ENCODE measurements around the gene NTSR1.

NTSR1 gene

DNA sequence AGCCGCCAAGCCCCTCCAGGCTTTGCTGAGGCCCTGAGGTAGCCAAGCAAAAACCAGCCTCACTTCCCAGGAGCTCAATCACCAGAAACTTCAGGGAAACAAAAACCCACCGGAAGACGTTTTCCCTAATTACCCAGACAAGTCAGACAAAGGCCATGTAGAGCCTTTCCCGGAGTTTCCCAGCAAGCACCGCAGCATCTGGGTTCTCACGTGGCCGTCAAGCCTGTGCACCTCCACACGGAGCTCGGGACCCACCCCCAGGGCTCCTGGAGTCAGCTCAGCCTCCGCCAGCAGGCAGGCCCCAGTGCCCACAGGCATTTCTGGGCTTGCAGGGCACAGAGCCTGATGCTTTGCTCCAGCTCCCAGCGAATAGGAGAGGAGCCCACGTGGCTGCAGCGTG, 77.5 kb downstream of the NTSR1 start:
- DNase-seq (ENCODE audit: low read depth, low spot score): no peak

DNA sequence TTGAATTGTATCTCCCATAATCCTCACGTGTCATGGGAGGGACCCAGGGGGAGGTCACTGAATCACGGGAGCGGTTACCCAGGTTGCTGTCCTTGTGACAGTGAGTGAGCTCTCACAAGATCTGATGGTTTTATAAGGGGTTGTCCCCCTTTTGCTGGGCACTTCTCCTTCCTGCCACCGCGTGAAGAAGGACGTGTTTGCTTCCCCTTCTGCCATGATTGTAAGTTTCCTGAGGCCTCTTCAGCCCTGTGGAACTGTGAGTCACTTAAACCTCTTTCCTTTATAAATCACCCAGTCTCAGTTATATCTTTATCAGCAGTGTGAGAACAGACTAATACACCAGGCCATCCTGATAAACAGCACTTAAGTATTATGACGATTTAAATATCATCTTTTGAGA, 78.7 kb downstream of the NTSR1 start:
- DNase-seq (ENCODE audit: low read depth, low spot score): no peak

- DNase-seq (ENCODE audit: low read depth, low spot score): no peak
Observed at GRCh38 chr20:62787866-62788265, 79.2 kb downstream of the NTSR1 start.

DNA sequence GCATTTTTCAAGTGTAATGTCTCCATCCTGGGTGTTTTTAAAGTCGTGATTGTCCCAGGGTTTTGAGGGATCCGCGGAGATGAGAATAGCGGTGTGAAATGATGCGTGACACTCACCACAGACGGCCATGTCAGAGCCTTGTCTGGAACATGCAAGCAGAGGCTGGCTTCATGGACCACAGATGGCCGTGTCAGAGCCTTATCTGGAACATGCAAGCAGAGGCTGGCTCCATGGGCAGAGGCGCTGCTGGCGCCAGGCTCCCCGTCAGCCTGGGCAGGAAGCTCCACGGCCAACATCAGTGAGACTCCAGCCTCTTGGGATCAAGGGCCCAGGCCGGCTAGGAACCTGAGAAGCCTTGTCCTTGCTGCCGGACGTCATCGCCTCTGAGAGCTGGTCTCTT, 80.0 kb downstream of the NTSR1 start:
- DNase-seq (ENCODE audit: low read depth, low spot score): no peak

- DNase-seq (ENCODE audit: low read depth, low spot score): no peak
Observed at GRCh38 chr20:62790075-62790474, 81.4 kb downstream of the NTSR1 start.

- DNase-seq (ENCODE audit: low read depth, low spot score): peak; percentile 76
Observed at GRCh38 chr20:62791301-62792181, 82.9 kb downstream of the NTSR1 start.

- no peak for DNase-seq (ENCODE audit: low read depth, low spot score)
Observed at GRCh38 chr20:62792182-62792939, 83.7 kb downstream of the NTSR1 start.

GRCh38 chr20:62792940-62793756, 84.5 kb downstream of the NTSR1 start:
- DNase-seq (ENCODE audit: low read depth, low spot score): no peak

GRCh38 chr20:62793757-62794006, 85.0 kb downstream of the NTSR1 start:
- DNase-seq (ENCODE audit: low read depth, low spot score): no peak

- peak; percentile 80 for DNase-seq (ENCODE audit: low read depth, low spot score)
Observed at GRCh38 chr20:62794007-62794724, 85.5 kb downstream of the NTSR1 start.

GRCh38 chr20:62795023-62795761, 86.6 kb downstream of the NTSR1 start:
- DNase-seq (ENCODE audit: low read depth, low spot score): no peak

- DNase-seq (ENCODE audit: low read depth, low spot score): no peak
Observed at GRCh38 chr20:62796699-62797491, 88.3 kb downstream of the NTSR1 start.

GRCh38 chr20:62797671-62798532, 89.3 kb downstream of the NTSR1 start:
- DNase-seq (ENCODE audit: low read depth, low spot score): no peak

GRCh38 chr20:62799036-62799435, 90.4 kb downstream of the NTSR1 start:
- DNase-seq (ENCODE audit: low read depth, low spot score): no peak

DNA sequence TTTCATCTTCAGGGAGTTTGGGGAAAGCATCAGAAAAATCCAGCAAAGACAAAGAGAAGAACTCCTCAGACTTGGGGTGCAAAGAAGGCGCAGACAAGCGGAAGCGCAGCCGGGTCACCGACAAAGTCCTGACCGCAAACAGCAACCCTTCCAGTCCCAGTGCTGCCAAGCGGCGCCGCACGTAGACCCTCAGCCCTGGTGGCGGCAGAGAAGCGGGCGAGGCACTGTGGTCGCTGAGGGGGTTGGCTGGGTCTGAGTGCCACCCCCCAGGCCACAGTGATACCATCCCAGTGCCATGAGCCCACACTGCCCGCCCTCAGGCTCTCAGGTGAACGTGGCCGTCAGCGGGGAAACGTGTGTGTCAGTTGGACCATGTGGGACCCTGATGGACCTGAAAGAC, 90.8 kb downstream of the NTSR1 start:
- DNase-seq (ENCODE audit: low read depth, low spot score): no peak

DNA sequence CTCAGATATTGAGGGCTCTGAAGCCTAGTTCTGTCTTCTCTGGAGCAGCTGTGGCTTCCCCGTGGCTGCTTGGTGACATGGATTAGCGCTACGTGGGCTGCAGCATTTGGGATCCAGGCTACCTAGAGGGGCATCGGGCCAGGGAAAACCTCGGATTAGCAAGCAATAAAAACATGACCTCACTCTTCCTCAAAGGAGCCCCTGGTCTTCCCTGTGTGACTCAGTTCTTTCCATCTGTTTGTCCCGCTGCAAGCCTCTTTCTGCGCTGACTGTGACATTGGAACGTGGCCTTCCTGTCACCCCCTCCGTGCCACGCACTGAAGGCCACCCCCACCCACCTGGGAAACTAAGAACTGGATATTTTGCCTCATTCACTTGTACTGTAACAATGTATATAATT, 91.2 kb downstream of the NTSR1 start:
- DNase-seq (ENCODE audit: low read depth, low spot score): no peak

DNA sequence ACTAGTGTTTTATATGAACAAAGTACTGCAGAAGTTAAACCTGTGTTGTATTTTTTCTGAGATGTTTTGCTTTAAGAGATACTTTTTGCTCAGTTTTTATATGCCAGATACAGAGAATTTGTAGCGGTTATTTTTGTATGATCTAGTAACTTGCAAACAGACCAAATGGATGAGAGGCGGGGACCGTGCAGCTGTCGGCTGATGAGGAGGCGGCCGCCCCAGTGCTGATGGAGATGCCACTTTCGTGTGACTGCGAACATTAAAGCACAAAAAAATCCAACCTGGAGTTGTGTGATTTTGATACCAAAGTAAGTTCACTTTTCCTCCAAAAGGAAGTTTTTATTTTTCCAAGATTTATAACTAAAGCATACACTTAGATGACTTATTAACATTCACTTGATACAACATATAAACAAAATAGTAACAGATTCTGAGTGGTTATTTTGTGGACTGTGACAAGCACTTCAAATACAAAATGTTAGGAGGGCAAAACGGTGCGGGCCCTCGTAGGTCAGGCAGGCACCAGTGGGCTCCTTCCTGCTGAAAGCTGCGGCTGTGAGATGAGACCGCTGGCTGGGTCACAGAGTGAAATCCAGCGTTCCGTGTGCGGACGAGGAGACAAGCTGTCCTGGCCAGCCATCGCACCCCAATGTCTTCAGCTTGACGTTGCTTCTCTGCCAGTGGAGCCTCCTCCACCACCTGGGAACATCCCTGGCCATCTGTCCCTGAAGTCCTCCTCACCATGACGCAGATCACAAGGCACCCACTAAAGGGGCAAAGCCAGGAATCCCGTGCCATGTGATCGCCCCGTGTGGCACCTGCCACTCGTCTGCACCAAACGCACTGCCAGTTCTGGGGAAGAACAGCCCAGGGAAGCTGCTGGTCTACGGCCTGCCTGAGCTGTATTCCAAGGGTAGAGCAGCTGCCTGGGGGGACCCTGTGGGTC, 92.0 kb downstream of the NTSR1 start:
- DNase-seq (ENCODE audit: low read depth, low spot score): no peak

All from smooth muscle cell of the brain vasculature (primary cell).